Bronchial epithelial cell (primary cell): ENCODE results near the gene RSRC1. TPM values are rescaled to one million over a fixed set of nuclear protein-coding genes. Genes with fewer than 3 reads are reported as not detected.

Experiments used
- DNase-seq: peaks from one replicate; pipeline ENCODE4 v3.0.0-alpha.2; 2010; ENCODE audit warnings: low read depth
- FAIRE-seq: peaks from 2 replicates; lab custom pipeline; 2011; peaks lifted over from hg19 to GRCh38; lab: Jason Lieb, UNC
- H3K27me3 ChIP-seq: 2 replicates; pipeline ENCODE4 v1.5.1; 2011; ENCODE audit warnings: low read length; ENCODE audit not compliant: control insufficient read depth, insufficient read depth
- H3K36me3 ChIP-seq: 2 replicates; pipeline ENCODE4 v1.5.1; 2011; ENCODE audit warnings: low read length; ENCODE audit not compliant: control insufficient read depth, insufficient read depth
- H3K4me3 ChIP-seq: 2 replicates; pipeline ENCODE4 v1.5.1; 2011; ENCODE audit warnings: mild to moderate bottlenecking, low read depth, low read length, control low read depth
- CTCF ChIP-seq: IDR thresholded peaks from 2 replicates; pipeline ENCODE4 v1.5.1; 2011; ENCODE audit warnings: mild to moderate bottlenecking, moderate library complexity, low read length, control low read depth, inconsistent platforms; ENCODE audit not compliant: insufficient read depth, severe bottlenecking
- total RNA-seq: library from RNA; depleted of rRNA; stranded (reverse); fragments of >200 nt; gene quantifications from 2 replicates; pipeline ENCODE4 v1.2.1, GENCODE V29; 2014

RSRC1 gene
- total RNA-seq, 1 donor from 2014 or later = 20.8 TPM

- DNase-seq (no peak), FAIRE-seq (no peak)
- H3K36me3 ChIP-seq = no peaks in the 10 kb centered on the region
- peak overlapping the region; percentile 74 for H3K4me3 ChIP-seq
- no peak for TF ChIP-seq CTCF
- H3K27me3 ChIP-seq = peaks cover 66% of the 10 kb centered on the region
These were observed 11.6 kb upstream of the RSRC1 start for GRCh38 chr3:158098309-158098639.

GRCh38 chr3:158098834-158099424 is 11.0 kb upstream of the RSRC1 start:
- no peak for TF ChIP-seq CTCF
- FAIRE-seq (no peak), DNase-seq (no peak)
- Histone ChIP-seq H3K4me3 (no peak overlapping the region), H3K27me3 (peaks cover 73% of the 10 kb centered on the region), H3K36me3 (no peaks in the 10 kb centered on the region)

- Histone ChIP-seq H3K27me3 (peaks cover 71% of the 10 kb centered on the region), H3K4me3 (no peak overlapping the region), H3K36me3 (no peaks in the 10 kb centered on the region)
- TF ChIP-seq CTCF = no peak
- DNase-seq = no peak
- no peak for FAIRE-seq
These were observed 9.2 kb upstream of the RSRC1 start for GRCh38 chr3:158100681-158101080.

- DNase-seq (no peak), FAIRE-seq (no peak)
- Histone ChIP-seq H3K27me3 (peaks cover 69% of the 10 kb centered on the region), H3K4me3 (no peak overlapping the region), H3K36me3 (no peaks in the 10 kb centered on the region)
- TF ChIP-seq CTCF = no peak
These were observed 8.3 kb upstream of the RSRC1 start for GRCh38 chr3:158101335-158102241.

GRCh38 chr3:158102242-158103080 is 7.4 kb upstream of the RSRC1 start:
- H3K4me3 ChIP-seq = no peak overlapping the region
- TF ChIP-seq CTCF = no peak
- H3K27me3 ChIP-seq = peaks cover 73% of the 10 kb centered on the region
- no peaks in the 10 kb centered on the region for H3K36me3 ChIP-seq
- DNase-seq (no peak), FAIRE-seq (no peak)
